HG02798 (cell line): Measurements from ENCODE around the gene RBM7.

Experiments used
- ATAC-seq: cut with Tn5 transposase; IDR thresholded peaks from one replicate; pipeline ENCODE4 v1.9.1; 2021; ENCODE audit warnings: mild to moderate bottlenecking; ENCODE audit not compliant: unreplicated experiment, poor library complexity

RBM7 gene

GRCh38 chr11:114400216-114400914, at the start of gene RBM7, which contains the start of gene C11orf71:
Gene RBM7 (plus strand): TSS chr11:114400666. CDS start chr11:114400672, 6 bp downstream.
Gene C11orf71 (minus strand): TSS chr11:114400511. CDS start chr11:114400331, 180 bp downstream.
- peak; percentile 94 for ATAC-seq

- ATAC-seq, result no peak
These were observed 47.0 kb upstream of the RBM7 start for GRCh38 chr11:114353443-114353842.

GRCh38 chr11:114354076-114354475, 46.4 kb upstream of the RBM7 start:
- ATAC-seq, result no peak

- ATAC-seq, result no peak
These were observed 41.8 kb upstream of the RBM7 start for GRCh38 chr11:114358716-114359115.

GRCh38 chr11:114359342-114359741, 41.1 kb upstream of the RBM7 start:
- no peak for ATAC-seq

GRCh38 chr11:114362326-114362725, 38.1 kb upstream of the RBM7 start:
- ATAC-seq, result no peak

GRCh38 chr11:114362958-114363357, 37.5 kb upstream of the RBM7 start:
- ATAC-seq, result no peak

GRCh38 chr11:114366331-114367243, 33.9 kb upstream of the RBM7 start:
- ATAC-seq, result no peak

- no peak for ATAC-seq
These were observed 33.1 kb upstream of the RBM7 start for GRCh38 chr11:114367244-114367957.

- ATAC-seq, result no peak
These were observed 31.4 kb upstream of the RBM7 start for GRCh38 chr11:114368918-114369680.

- no peak for ATAC-seq
These were observed 25.4 kb upstream of the RBM7 start for GRCh38 chr11:114375052-114375451.

- no peak for ATAC-seq
These were observed 22.7 kb upstream of the RBM7 start for GRCh38 chr11:114377612-114378267.

- no peak for ATAC-seq
These were observed 20.9 kb upstream of the RBM7 start for GRCh38 chr11:114379394-114380069.

- ATAC-seq, result no peak
These were observed 18.0 kb upstream of the RBM7 start for GRCh38 chr11:114382509-114382908.

- ATAC-seq, result no peak
These were observed 16.0 kb upstream of the RBM7 start for GRCh38 chr11:114384487-114384886.

- no peak for ATAC-seq
These were observed 14.3 kb upstream of the RBM7 start for GRCh38 chr11:114386131-114386530.

GRCh38 chr11:114386545-114386944, 13.9 kb upstream of the RBM7 start:
- no peak for ATAC-seq

GRCh38 chr11:114392735-114393667, 7.5 kb upstream of the RBM7 start:
- no peak for ATAC-seq
